ENCODE data around the gene HDAC9.

GRCh38 chr7:18855796-18856195 is 360.2 kb downstream of the HDAC9 start:
- TF ChIP-seq ZC3H10 (CRISPR knock-in tag; IDR thresholded peaks at IDR 0.05) (no peak), SNAI2 (CRISPR knock-in tag; IDR thresholded peaks at IDR 0.05) (no peak), TCF4 (CRISPR knock-in tag; IDR thresholded peaks at IDR 0.05; ENCODE audit: borderline replicate concordance) (0 out of 2 replicates have a peak, but pooled peaks have one; percentile 17), PATZ1 (CRISPR knock-in tag; IDR thresholded peaks at IDR 0.05; ENCODE audit: borderline replicate concordance) (no peak), ISL1 (CRISPR knock-in tag; IDR thresholded peaks at IDR 0.05) (no peak), ZFP3 (CRISPR knock-in tag; IDR thresholded peaks at IDR 0.05) (no peak), ARNTL (CRISPR knock-in tag; IDR thresholded peaks at IDR 0.05; ENCODE audit: borderline replicate concordance, low read depth) (no peak)

Measured in SK-N-SH treated with all-trans-retinoic acid at 6 μM for 48 hours (cell line).